Kidney (tissue), 14 donors: ENCODE data around the gene BUB3. TPM values are rescaled to one million over a fixed set of nuclear protein-coding genes. Genes with fewer than 3 reads are reported as not detected.

Experiments
- DNase-seq, 5 donors: peaks; one replicate each; pipeline ENCODE4 v3.0.0-alpha.2; 2013 to 2020
- FAIRE-seq: peaks from 2 replicates; lab custom pipeline; 2012; peaks lifted over from hg19 to GRCh38; lab: Jason Lieb, UNC
- H3K27ac ChIP-seq, 2 donors: one replicate each; pipeline ENCODE4 v1.7.0; 2013; ENCODE audit warnings: low read depth in 2 of 2, low read length in 2 of 2, inconsistent platforms in 1 of 2
- H3K27me3 ChIP-seq: one replicate; pipeline ENCODE4 v1.7.1; 2013; ENCODE audit warnings: low read length, inconsistent platforms; ENCODE audit not compliant: control insufficient read depth, insufficient read depth
- H3K36me3 ChIP-seq, 3 donors: one replicate each; pipeline versions ENCODE4 v1.7.0 to v1.7.1; 2013; ENCODE audit warnings: low read length in 3 of 3, control low read depth in 1 of 3, inconsistent platforms in 1 of 3; ENCODE audit not compliant: insufficient read depth in 3 of 3, control insufficient read depth in 2 of 3
- H3K4me1 ChIP-seq, 3 donors: one replicate each; pipeline versions ENCODE4 v1.7.0 to v1.7.1; 2013; ENCODE audit warnings: low read length in 3 of 3, inconsistent platforms in 1 of 3, low read depth in 1 of 3; ENCODE audit not compliant: control insufficient read depth in 2 of 3, insufficient read depth in 2 of 3
- H3K4me3 ChIP-seq, 3 donors: one replicate each; pipeline versions ENCODE4 v1.7.0 to v1.8.1; 2013; ENCODE audit warnings: low read length in 3 of 3, control low read depth in 1 of 3, inconsistent platforms in 1 of 3
- H3K9ac ChIP-seq, 3 donors: one replicate each; pipeline versions ENCODE4 v1.7.0 to v1.7.1; 2013; ENCODE audit warnings: low read length in 3 of 3, control low read depth in 1 of 3, inconsistent platforms in 1 of 3
- H3K9me3 ChIP-seq, 3 donors: one replicate each; pipeline versions ENCODE4 v1.7.0 to v1.7.1; 2013; ENCODE audit warnings: low read length in 3 of 3, control low read depth in 1 of 3, inconsistent platforms in 1 of 3; ENCODE audit not compliant: control insufficient read depth in 2 of 3, insufficient read depth in 1 of 3
- intact Hi-C: fragments of 100-400 bp; cut with DNase I; formaldehyde crosslinking; loops from one replicate; pipeline ENCODE4 v1.11.1; 2022
- polyA plus RNA-seq: library from polyadenylated mRNA; stranded (reverse); fragments of 350-450 nt; fragmentation: Illumina TruSeq; extraction: RNeasy Lipid Tissue Mini Kit (QIAGEN cat#74804); gene quantifications from one replicate; pipeline ENCODE4 v1.2.3, GENCODE V29; 2014; ENCODE audit warnings: low read depth, low replicate concordance; ENCODE audit not compliant: insufficient read depth
- total RNA-seq: library from RNA; stranded (reverse); fragmentation: NEBNext Ultra II Directional; extraction: Animal tissue kit (Norgen Biotek cat#: 25700); gene quantifications from one replicate; pipeline ENCODE4 v1.2.1, GENCODE V29; 2021
- TF ChIP-seq, protein P1 (sequence below): IDR thresholded peaks from 3 replicates; pipeline ENCODE4 v1.5.1; 2012; ENCODE audit warnings: mild to moderate bottlenecking, moderate library complexity, borderline replicate concordance; ENCODE audit not compliant: insufficient read depth; ENCODE audit errors: extremely low read depth
- donor health status: control.
- donor health status: control.
- donor health status: control.
- donor health status: control.
- donor health status: control.
- donor health status: DM: yes; HTN: yes; CAD: no.
- donor health status: Normal renal cell carcinoma (clear cell type).

BUB3 gene
- total and polyA plus RNA-seq, 2 donors from 2014 or later = 49.0 to 60.8 TPM

- no peak overlapping the region for H3K9ac ChIP-seq
- TF ChIP-seq, protein P1, sequence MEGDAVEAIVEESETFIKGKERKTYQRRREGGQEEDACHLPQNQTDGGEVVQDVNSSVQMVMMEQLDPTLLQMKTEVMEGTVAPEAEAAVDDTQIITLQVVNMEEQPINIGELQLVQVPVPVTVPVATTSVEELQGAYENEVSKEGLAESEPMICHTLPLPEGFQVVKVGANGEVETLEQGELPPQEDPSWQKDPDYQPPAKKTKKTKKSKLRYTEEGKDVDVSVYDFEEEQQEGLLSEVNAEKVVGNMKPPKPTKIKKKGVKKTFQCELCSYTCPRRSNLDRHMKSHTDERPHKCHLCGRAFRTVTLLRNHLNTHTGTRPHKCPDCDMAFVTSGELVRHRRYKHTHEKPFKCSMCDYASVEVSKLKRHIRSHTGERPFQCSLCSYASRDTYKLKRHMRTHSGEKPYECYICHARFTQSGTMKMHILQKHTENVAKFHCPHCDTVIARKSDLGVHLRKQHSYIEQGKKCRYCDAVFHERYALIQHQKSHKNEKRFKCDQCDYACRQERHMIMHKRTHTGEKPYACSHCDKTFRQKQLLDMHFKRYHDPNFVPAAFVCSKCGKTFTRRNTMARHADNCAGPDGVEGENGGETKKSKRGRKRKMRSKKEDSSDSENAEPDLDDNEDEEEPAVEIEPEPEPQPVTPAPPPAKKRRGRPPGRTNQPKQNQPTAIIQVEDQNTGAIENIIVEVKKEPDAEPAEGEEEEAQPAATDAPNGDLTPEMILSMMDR = no peak
- peak overlapping the region in 1 of 3 donors; percentile 34 for H3K4me3 ChIP-seq
- H3K27me3 ChIP-seq = peaks cover 58% of the 10 kb centered on the region
- peaks cover 0 to 1% (median 0%) of the 10 kb centered on the region in 3 donors for H3K9me3 ChIP-seq
- peak in 2 of 5 donors; percentile 46 to 64 for DNase-seq
- peaks cover 0 to 13% (median under 1%) of the 10 kb centered on the region in 3 donors for H3K4me1 ChIP-seq
- FAIRE-seq = no peak
- intact Hi-C loops = no loop called here
- H3K36me3 ChIP-seq = no peaks in the 10 kb centered on the region
- H3K27ac ChIP-seq = no peak overlapping the region
These were observed 3.8 kb upstream of the BUB3 start for GRCh38 chr10:123150271-123150985.

- intact Hi-C loops = no loop called here
- Histone ChIP-seq H3K27me3 (peaks cover 51% of the 10 kb centered on the region), H3K4me3 (no peak overlapping the region), H3K4me1 (peaks cover 0 to 13% (median 2%) of the 10 kb centered on the region in 3 donors), H3K9ac (no peak overlapping the region), H3K9me3 (peaks cover 0 to 1% (median 0%) of the 10 kb centered on the region in 3 donors), H3K27ac (no peak overlapping the region), H3K36me3 (peaks cover 0 to 2% (median 0%) of the 10 kb centered on the region in 3 donors)
- DNase-seq (peak; percentile 54 to 73 (median 69)), FAIRE-seq (no peak)
- TF ChIP-seq, protein P1 = no peak
These were observed 3.0 kb upstream of the BUB3 start for GRCh38 chr10:123150986-123151736.

DNA sequence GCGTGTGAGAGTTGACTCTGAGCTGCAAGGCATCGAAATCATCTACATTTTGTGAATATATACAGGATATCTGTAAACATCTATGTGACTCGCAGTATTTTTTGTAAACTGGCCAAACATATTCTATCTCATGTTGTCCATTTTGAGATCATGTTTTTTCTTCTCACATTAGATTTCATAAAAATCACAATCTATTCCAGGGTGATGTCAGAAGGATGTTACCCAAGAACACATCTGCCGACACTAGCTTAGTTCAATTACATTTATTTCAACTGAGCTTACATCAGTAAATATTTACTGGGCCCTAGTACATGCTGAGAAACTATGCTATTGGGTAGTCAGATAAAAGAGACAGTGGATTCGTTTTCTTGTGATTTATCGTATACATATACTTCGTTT, 2.5 kb upstream of the BUB3 start:
- Histone ChIP-seq H3K4me1 (peaks cover 0 to 13% (median 2%) of the 10 kb centered on the region in 3 donors), H3K27me3 (peaks cover 47% of the 10 kb centered on the region), H3K36me3 (peaks cover 0 to 2% (median 0%) of the 10 kb centered on the region in 3 donors), H3K4me3 (no peak overlapping the region), H3K9ac (no peak overlapping the region), H3K9me3 (peaks cover 0 to 1% (median 0%) of the 10 kb centered on the region in 3 donors), H3K27ac (no peak overlapping the region)
- intact Hi-C loops = no loop called here
- TF ChIP-seq, protein P1 = no peak
- DNase-seq = peak in 1 of 5 donors; percentile 54
- FAIRE-seq = no peak
